HepG2 (cell line): ENCODE results near the gene ZFP36L2. TPM values are rescaled to one million over a fixed set of nuclear protein-coding genes. Genes with fewer than 3 reads are reported as not detected.
A peak's percentile ranks its signal among the peaks of the same experiment; 100 is the strongest.

ENCODE experiments used
- CENPT ChIP-seq: sonication (generic); formaldehyde crosslinking; IDR thresholded peaks from 2 replicates; pipeline ENCODE4 v1.8.0; 2022; ENCODE audit warnings: low read depth, mild to moderate bottlenecking, moderate library complexity, missing genetic modification reagents
- KLF13 ChIP-seq: sonication (generic); formaldehyde crosslinking; IDR thresholded peaks from 2 replicates; pipeline ENCODE4 v1.4.0; 2020; ENCODE audit warnings: mild to moderate bottlenecking, missing genetic modification reagents
- NBN ChIP-seq: fragments of 450-650 bp; conservative IDR thresholded peaks from 2 replicates; pipeline ENCODE4 v1.6.1; 2017
- NPAS2 ChIP-seq: sonication (generic); formaldehyde crosslinking; IDR thresholded peaks from 2 replicates; pipeline ENCODE4 v1.8.0; 2022; ENCODE audit warnings: mild to moderate bottlenecking, missing genetic modification reagents, borderline replicate concordance
- PPARG ChIP-seq: conservative IDR thresholded peaks from 2 replicates; pipeline ENCODE4 v1.6.1; 2016; ENCODE audit warnings: missing biosample characterization, missing genetic modification reagents
- RCOR2 ChIP-seq: IDR thresholded peaks from 2 replicates; pipeline ENCODE4 v1.6.1; 2016; ENCODE audit warnings: missing biosample characterization, missing genetic modification reagents
- SAFB2 ChIP-seq: sonication (generic); formaldehyde crosslinking; IDR thresholded peaks from 2 replicates; pipeline ENCODE4 v1.5.1; 2020; ENCODE audit warnings: missing genetic modification reagents, low read depth, mild to moderate bottlenecking, borderline replicate concordance
- SMC3 ChIP-seq: IDR thresholded peaks from 2 replicates; pipeline ENCODE4 v1.6.1; 2011; ENCODE audit warnings: low read length, improper control_type of control experiment
- TARDBP ChIP-seq: sonication (generic); formaldehyde crosslinking; IDR thresholded peaks from 2 replicates; pipeline ENCODE4 v1.8.0; 2022; ENCODE audit warnings: mild to moderate bottlenecking, missing genetic modification reagents
- ZNF501 ChIP-seq: sonication (generic); formaldehyde crosslinking; IDR thresholded peaks from 2 replicates; pipeline ENCODE4 v1.5.1; 2020; ENCODE audit warnings: mild to moderate bottlenecking, moderate library complexity, missing genetic modification reagents
- ZNF724P ChIP-seq: sonication (generic); formaldehyde crosslinking; IDR thresholded peaks from 2 replicates; pipeline ENCODE4 v1.8.0; 2022; ENCODE audit warnings: missing genetic modification reagents, borderline replicate concordance
- ZNF768 ChIP-seq: sonication (generic); formaldehyde crosslinking; IDR thresholded peaks from 2 replicates; pipeline ENCODE4 v1.4.0; 2020; ENCODE audit warnings: missing genetic modification reagents
- ZNF782 ChIP-seq: sonication (generic); formaldehyde crosslinking; IDR thresholded peaks from 2 replicates; pipeline ENCODE4 v1.4.0; 2020; ENCODE audit warnings: missing genetic modification reagents, mild to moderate bottlenecking, borderline replicate concordance
- ZNF883 ChIP-seq: sonication (generic); formaldehyde crosslinking; IDR thresholded peaks from 2 replicates; pipeline ENCODE4 v1.5.1; 2020; ENCODE audit warnings: mild to moderate bottlenecking, missing genetic modification reagents; ENCODE audit errors: not compliant biosample characterization
- polyA plus RNA-seq, 8 experiments: library from polyadenylated mRNA; depleted of rRNA in 3 of 8; stranded (reverse) in 7 of 8; unstranded in 1 of 8; fragments of >200 nt; fragmentation: Illumina TruSeq in 4 of 8; extraction: Trizol in 4 of 8; gene quantifications; 2 replicates each; pipeline versions ENCODE4 v1.2.1 to v1.2.3, GENCODE V29; 2011 to 2016; ENCODE audit warnings: low read depth in 4 of 8, missing spikeins in 1 of 8, mixed read lengths in 1 of 8; ENCODE audit not compliant: insufficient read depth in 1 of 8
- total RNA-seq, 5 experiments: library from RNA; depleted of rRNA; stranded (reverse); fragments of >200 nt; fragmentation: Illumina TruSeq; extraction: Trizol; gene quantifications; 2 replicates each; pipeline ENCODE4 v1.2.3, GENCODE V29; 2016; ENCODE audit warnings: low read depth in 1 of 5
- TF ChIP-seq, protein P1 (sequence below), 2 experiments: IDR thresholded peaks; 2 replicates each; pipeline ENCODE4 v1.6.1; 2011 to 2012; ENCODE audit warnings: low read length in 2 of 2, borderline replicate concordance in 1 of 2, low read depth in 1 of 2, mild to moderate bottlenecking in 1 of 2, moderate library complexity in 1 of 2
- TF ChIP-seq, protein P2 (sequence below): sonication (generic); formaldehyde crosslinking; IDR thresholded peaks from 2 replicates; pipeline ENCODE4 v1.9.0; 2022; ENCODE audit warnings: low read depth, missing genetic modification reagents
- TF ChIP-seq, protein P3 (sequence below): sonication (generic); formaldehyde crosslinking; IDR thresholded peaks from 2 replicates; pipeline ENCODE4 v1.4.0; 2020; ENCODE audit warnings: missing genetic modification reagents, borderline replicate concordance
- TF ChIP-seq, protein P4 (sequence below): sonication (generic); formaldehyde crosslinking; IDR thresholded peaks from 2 replicates; pipeline ENCODE4 v1.4.0; 2020; ENCODE audit warnings: missing genetic modification reagents, borderline replicate concordance

ZFP36L2 gene
- total and polyA plus RNA-seq, 2 of the 13 experiments (the other 11 are each of a cell fraction or from before 2014, with no cell fraction given): 11.2 to 21.8 TPM

DNA sequence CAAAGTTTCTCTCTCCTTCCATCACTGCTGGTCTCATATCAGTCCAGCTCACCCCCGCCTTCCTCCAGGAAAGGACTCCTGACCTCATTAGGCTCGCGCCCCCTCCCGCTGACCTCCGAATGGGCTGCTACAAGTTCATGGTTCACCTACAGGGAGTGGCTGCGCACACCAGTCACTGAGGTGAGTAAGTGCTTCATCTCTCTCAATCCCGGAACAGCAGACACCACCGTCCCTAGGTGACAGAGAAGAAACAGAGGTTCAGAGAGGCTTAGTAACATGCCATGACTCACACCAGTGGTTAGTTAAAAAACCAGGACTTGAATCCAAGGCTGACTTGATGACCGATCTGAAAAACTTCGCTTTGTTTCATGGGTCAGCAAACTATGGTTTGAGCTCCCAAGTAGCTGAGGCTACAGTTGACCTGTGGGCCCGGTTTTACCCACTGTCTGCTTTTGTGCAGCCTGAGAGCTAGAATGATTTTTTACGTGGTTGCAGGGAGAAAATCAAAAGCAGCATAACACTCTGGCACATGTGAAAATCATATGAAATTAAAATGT is 42.0 kb downstream of the ZFP36L2 start (continued):
- TF ChIP-seq, protein P1, sequence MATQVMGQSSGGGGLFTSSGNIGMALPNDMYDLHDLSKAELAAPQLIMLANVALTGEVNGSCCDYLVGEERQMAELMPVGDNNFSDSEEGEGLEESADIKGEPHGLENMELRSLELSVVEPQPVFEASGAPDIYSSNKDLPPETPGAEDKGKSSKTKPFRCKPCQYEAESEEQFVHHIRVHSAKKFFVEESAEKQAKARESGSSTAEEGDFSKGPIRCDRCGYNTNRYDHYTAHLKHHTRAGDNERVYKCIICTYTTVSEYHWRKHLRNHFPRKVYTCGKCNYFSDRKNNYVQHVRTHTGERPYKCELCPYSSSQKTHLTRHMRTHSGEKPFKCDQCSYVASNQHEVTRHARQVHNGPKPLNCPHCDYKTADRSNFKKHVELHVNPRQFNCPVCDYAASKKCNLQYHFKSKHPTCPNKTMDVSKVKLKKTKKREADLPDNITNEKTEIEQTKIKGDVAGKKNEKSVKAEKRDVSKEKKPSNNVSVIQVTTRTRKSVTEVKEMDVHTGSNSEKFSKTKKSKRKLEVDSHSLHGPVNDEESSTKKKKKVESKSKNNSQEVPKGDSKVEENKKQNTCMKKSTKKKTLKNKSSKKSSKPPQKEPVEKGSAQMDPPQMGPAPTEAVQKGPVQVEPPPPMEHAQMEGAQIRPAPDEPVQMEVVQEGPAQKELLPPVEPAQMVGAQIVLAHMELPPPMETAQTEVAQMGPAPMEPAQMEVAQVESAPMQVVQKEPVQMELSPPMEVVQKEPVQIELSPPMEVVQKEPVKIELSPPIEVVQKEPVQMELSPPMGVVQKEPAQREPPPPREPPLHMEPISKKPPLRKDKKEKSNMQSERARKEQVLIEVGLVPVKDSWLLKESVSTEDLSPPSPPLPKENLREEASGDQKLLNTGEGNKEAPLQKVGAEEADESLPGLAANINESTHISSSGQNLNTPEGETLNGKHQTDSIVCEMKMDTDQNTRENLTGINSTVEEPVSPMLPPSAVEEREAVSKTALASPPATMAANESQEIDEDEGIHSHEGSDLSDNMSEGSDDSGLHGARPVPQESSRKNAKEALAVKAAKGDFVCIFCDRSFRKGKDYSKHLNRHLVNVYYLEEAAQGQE (IDR thresholded peaks at IDR 0.05; ENCODE audit: borderline replicate concordance in 1 of 2, low read depth in 1 of 2, low read length in 2 of 2): no peak; a peak in 1 of 4 replicates
- no peak for TF ChIP-seq ZNF883
- TF ChIP-seq, protein P2, sequence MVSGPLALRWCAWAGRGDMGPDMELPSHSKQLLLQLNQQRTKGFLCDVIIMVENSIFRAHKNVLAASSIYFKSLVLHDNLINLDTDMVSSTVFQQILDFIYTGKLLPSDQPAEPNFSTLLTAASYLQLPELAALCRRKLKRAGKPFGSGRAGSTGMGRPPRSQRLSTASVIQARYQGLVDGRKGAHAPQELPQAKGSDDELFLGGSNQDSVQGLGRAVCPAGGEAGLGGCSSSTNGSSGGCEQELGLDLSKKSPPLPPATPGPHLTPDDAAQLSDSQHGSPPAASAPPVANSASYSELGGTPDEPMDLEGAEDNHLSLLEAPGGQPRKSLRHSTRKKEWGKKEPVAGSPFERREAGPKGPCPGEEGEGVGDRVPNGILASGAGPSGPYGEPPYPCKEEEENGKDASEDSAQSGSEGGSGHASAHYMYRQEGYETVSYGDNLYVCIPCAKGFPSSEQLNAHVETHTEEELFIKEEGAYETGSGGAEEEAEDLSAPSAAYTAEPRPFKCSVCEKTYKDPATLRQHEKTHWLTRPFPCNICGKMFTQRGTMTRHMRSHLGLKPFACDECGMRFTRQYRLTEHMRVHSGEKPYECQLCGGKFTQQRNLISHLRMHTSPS: peak; percentile 32; the same call in 1 of the 2 replicates
- peak; percentile 96 for TF ChIP-seq RCOR2 (CRISPR knock-in tag)
- no peak for TF ChIP-seq SAFB2 (CRISPR knock-in tag)
- TF ChIP-seq ZNF782 (CRISPR knock-in tag): no peak
- TF ChIP-seq, protein P3, sequence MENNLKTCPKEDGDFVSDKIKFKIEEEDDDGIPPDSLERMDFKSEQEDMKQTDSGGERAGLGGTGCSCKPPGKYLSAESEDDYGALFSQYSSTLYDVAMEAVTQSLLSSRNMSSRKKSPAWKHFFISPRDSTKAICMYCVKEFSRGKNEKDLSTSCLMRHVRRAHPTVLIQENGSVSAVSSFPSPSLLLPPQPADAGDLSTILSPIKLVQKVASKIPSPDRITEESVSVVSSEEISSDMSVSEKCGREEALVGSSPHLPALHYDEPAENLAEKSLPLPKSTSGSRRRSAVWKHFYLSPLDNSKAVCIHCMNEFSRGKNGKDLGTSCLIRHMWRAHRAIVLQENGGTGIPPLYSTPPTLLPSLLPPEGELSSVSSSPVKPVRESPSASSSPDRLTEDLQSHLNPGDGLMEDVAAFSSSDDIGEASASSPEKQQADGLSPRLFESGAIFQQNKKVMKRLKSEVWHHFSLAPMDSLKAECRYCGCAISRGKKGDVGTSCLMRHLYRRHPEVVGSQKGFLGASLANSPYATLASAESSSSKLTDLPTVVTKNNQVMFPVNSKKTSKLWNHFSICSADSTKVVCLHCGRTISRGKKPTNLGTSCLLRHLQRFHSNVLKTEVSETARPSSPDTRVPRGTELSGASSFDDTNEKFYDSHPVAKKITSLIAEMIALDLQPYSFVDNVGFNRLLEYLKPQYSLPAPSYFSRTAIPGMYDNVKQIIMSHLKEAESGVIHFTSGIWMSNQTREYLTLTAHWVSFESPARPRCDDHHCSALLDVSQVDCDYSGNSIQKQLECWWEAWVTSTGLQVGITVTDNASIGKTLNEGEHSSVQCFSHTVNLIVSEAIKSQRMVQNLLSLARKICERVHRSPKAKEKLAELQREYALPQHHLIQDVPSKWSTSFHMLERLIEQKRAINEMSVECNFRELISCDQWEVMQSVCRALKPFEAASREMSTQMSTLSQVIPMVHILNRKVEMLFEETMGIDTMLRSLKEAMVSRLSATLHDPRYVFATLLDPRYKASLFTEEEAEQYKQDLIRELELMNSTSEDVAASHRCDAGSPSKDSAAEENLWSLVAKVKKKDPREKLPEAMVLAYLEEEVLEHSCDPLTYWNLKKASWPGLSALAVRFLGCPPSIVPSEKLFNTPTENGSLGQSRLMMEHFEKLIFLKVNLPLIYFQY: 0 out of 2 replicates have a peak, but pooled peaks have one; percentile 64
- no peak for TF ChIP-seq NPAS2 (CRISPR knock-in tag)
- no peak for TF ChIP-seq CENPT (CRISPR knock-in tag)
- TF ChIP-seq PPARG (CRISPR knock-in tag): peak; percentile 92
- TF ChIP-seq ZNF724P (CRISPR knock-in tag): no peak
- TF ChIP-seq, protein P4, sequence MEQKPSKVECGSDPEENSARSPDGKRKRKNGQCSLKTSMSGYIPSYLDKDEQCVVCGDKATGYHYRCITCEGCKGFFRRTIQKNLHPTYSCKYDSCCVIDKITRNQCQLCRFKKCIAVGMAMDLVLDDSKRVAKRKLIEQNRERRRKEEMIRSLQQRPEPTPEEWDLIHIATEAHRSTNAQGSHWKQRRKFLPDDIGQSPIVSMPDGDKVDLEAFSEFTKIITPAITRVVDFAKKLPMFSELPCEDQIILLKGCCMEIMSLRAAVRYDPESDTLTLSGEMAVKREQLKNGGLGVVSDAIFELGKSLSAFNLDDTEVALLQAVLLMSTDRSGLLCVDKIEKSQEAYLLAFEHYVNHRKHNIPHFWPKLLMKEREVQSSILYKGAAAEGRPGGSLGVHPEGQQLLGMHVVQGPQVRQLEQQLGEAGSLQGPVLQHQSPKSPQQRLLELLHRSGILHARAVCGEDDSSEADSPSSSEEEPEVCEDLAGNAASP (CRISPR knock-in tag): peak; percentile 94; the same call in 1 of the 2 replicates
- peak; percentile 93 for TF ChIP-seq ZNF501 (CRISPR knock-in tag)
- no peak for TF ChIP-seq KLF13 (CRISPR knock-in tag)
- peak; percentile 39; the same call in 1 of the 2 replicates for TF ChIP-seq SMC3
- peak; percentile 90 for TF ChIP-seq TARDBP (CRISPR knock-in tag)
- TF ChIP-seq ZNF768 (CRISPR knock-in tag): peak; percentile 89
- TF ChIP-seq NBN: no peak
